Right atrium auricular region (tissue), 2 donors: ENCODE results near the gene FRRS1. TPM values are rescaled to one million over a fixed set of nuclear protein-coding genes. Genes with fewer than 3 reads are reported as not detected.

Experiments
- DNase-seq: peaks from one replicate; pipeline ENCODE4 v3.0.0-alpha.2; 2019; ENCODE audit warnings: low spot score
- H3K27ac ChIP-seq, 2 donors: fragments of 200-600 bp; sonication (generic); 1 replicate in 1 of 2; 2 replicates in 1 of 2; pipeline ENCODE4 v1.5.1; 2016 to 2019
- H3K27me3 ChIP-seq, 2 donors: fragments of 200-600 bp; sonication (generic); one replicate each; pipeline versions ENCODE4 v1.5.1 to v1.6.0; 2017 to 2019
- H3K36me3 ChIP-seq: fragments of 200-600 bp; sonication (generic); one replicate; pipeline ENCODE4 v1.5.1; 2016
- H3K4me1 ChIP-seq, 2 donors: fragments of 200-600 bp; sonication (generic); one replicate each; pipeline versions ENCODE4 v1.5.1 to v1.6.0; 2017 to 2019
- H3K4me3 ChIP-seq, 2 donors: fragments of 200-600 bp; sonication (generic); 1 replicate in 1 of 2; 2 replicates in 1 of 2; pipeline ENCODE4 v1.5.1; 2017 to 2019; ENCODE audit warnings: mild to moderate bottlenecking in 1 of 2, moderate library complexity in 1 of 2
- H3K9me3 ChIP-seq, 2 donors: fragments of 200-600 bp; sonication (generic); one replicate each; pipeline ENCODE4 v1.5.1; 2019
- total RNA-seq, 2 donors: library from RNA; depleted of rRNA; stranded (reverse); fragments of >200 nt; gene quantifications; one replicate each; pipeline ENCODE4 v1.1.0, GENCODE V29; 2016
- TF ChIP-seq, protein P1 (sequence below), 2 donors: fragments of 200-600 bp; sonication (generic); IDR thresholded peaks; one replicate each; pipeline ENCODE4 v1.5.1; 2019; ENCODE audit warnings: antibody characterized with exemption in 2 of 2

Gene FRRS1
- total RNA-seq, 2 donors from 2014 or later = 3.4 to 3.5 TPM

DNA sequence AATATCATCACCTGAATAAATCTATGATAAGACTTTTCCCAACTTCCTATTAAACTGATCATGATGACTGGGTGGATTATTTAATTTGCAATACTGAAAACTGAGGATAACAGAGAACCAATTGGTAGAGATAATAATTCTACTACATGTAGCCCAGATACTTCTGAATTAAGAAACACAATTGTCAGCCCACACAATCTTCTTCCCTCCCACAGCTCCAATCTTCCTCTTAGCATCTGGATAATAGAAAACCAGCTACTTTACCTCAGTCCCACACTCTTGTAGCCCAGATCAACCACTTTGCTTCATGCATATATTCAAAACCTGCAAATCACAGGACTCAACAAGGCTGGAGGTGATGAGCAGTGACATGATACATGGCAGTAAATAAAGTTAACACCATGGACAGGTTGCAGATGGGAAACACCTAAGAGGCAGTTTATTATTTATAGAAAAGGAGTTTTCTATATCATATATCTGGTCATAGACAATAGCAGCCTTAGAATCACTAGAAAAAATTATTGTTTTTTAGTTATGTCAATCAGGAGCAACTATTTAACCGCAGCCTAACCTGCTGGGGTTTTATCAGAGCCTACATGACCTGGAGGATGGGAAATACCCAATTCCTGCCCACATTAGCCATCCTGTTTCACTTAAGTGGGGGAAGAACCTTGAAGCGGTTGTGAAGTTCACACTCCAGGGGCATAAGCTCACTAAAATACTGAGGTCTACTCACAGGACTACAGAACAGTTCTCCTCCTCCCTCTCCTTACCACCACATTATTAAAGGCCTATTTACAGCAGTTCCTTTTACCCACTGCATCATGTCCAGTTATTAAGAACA is 16.7 kb downstream of the FRRS1 start:
- Histone ChIP-seq H3K27ac (no peak overlapping the region), H3K4me3 (no peak overlapping the region), H3K27me3 (no peaks in the 10 kb centered on the region), H3K9me3 (no peaks in the 10 kb centered on the region), H3K36me3 (no peaks in the 10 kb centered on the region), H3K4me1 (no peaks in the 10 kb centered on the region)
- TF ChIP-seq, protein P1, sequence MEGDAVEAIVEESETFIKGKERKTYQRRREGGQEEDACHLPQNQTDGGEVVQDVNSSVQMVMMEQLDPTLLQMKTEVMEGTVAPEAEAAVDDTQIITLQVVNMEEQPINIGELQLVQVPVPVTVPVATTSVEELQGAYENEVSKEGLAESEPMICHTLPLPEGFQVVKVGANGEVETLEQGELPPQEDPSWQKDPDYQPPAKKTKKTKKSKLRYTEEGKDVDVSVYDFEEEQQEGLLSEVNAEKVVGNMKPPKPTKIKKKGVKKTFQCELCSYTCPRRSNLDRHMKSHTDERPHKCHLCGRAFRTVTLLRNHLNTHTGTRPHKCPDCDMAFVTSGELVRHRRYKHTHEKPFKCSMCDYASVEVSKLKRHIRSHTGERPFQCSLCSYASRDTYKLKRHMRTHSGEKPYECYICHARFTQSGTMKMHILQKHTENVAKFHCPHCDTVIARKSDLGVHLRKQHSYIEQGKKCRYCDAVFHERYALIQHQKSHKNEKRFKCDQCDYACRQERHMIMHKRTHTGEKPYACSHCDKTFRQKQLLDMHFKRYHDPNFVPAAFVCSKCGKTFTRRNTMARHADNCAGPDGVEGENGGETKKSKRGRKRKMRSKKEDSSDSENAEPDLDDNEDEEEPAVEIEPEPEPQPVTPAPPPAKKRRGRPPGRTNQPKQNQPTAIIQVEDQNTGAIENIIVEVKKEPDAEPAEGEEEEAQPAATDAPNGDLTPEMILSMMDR (IDR thresholded peaks at IDR 0.05) = no peak
- DNase-seq = no peak

DNA sequence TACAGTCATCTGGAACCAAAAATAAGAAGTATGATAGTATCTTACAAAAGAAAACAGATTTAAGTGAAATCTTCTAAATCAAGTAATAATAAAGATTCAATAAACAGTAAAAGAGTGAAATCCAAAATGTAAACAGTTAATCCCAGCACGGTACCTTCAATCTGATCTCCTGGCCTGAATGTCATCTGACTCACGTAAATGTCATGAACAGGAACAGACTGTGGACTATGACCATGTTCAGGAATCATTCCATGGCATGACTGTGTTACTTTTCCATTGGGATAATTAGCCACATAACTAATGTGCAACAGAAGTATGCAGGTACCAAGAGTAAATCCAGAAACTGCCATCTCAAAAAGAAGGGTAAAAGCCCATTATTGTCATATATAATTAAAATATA is 18.0 kb downstream of the FRRS1 start:
- DNase-seq = no peak
- no peaks in the 10 kb centered on the region for H3K36me3 ChIP-seq
- H3K27ac ChIP-seq = no peak overlapping the region
- H3K27me3 ChIP-seq = no peaks in the 10 kb centered on the region
- TF ChIP-seq, protein P1 (IDR thresholded peaks at IDR 0.05) = no peak
- H3K4me1 ChIP-seq = no peaks in the 10 kb centered on the region
- H3K9me3 ChIP-seq = no peaks in the 10 kb centered on the region
- H3K4me3 ChIP-seq = no peak overlapping the region

DNA sequence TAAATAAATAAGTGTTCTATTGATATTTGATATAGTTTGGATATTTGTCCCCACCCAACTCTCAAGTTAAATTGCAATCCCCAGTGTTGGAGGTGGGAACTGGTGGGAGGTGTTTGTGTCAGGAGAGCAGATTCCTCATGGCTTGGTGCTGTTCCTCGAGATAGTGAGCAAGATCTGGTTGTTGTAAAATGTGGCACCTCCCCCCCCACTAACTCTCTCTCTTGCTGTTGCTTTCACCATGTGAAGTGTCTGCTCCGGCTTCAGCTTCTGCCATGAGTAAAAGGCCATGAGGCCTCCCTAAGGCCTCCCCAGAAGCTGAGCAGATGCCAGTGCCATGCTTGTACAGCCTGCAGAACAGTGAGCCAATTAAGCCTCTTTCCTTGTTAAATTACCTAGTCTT is 20.8 kb downstream of the FRRS1 start:
- Histone ChIP-seq H3K27me3 (no peaks in the 10 kb centered on the region), H3K4me1 (no peaks in the 10 kb centered on the region), H3K36me3 (peaks cover 13% of the 10 kb centered on the region), H3K4me3 (no peak overlapping the region), H3K9me3 (no peaks in the 10 kb centered on the region), H3K27ac (no peak overlapping the region)
- TF ChIP-seq, protein P1 (IDR thresholded peaks at IDR 0.05) = no peak
- no peak for DNase-seq

DNA sequence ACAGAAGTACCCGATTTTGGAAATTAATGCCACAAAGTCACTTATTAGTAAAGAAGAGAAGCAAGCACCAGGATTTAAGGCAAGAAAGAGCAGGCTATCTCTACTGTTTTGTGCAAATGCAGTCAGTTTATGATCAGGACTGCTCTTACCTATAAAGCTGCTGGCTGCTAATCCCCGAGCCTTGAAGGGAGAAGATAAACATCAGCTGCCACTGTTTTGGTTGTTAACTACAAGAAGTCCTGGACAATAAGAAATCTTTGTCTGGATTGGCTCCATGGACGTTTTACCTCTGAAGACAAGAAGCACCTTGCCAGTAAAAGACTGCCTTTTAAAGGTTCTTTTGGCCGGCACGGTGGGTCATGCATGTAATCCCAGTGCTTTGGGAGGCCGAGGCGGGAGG is 21.4 kb downstream of the FRRS1 start:
- H3K27ac ChIP-seq = no peak overlapping the region
- DNase-seq = no peak
- no peaks in the 10 kb centered on the region for H3K9me3 ChIP-seq
- peaks cover 13% of the 10 kb centered on the region for H3K36me3 ChIP-seq
- no peaks in the 10 kb centered on the region for H3K4me1 ChIP-seq
- H3K4me3 ChIP-seq = no peak overlapping the region
- no peaks in the 10 kb centered on the region for H3K27me3 ChIP-seq
- TF ChIP-seq, protein P1 (IDR thresholded peaks at IDR 0.05) = no peak

DNA sequence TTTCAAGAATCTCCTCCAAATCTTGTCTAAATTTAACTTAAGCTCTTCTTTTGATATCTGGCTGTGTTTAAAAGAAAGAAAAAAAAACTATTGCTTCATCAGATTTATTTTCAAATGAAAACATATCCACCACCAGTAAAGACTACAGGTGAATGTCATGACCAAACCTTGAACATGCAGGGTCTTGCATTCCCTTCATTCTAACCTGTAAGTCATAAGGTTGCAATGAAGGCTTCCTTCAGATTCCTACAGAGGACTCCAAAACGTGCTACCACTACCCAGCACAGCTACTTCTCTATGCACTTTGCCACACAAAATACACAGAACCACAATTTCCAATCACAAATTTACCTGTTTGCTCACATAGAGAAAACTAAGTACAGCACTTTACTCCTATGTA is 26.3 kb downstream of the FRRS1 start:
- H3K27me3 ChIP-seq = no peaks in the 10 kb centered on the region
- no peaks in the 10 kb centered on the region for H3K9me3 ChIP-seq
- H3K36me3 ChIP-seq = peaks cover 19% of the 10 kb centered on the region
- TF ChIP-seq, protein P1 (IDR thresholded peaks at IDR 0.05) = no peak
- H3K4me3 ChIP-seq = no peak overlapping the region
- no peak overlapping the region for H3K27ac ChIP-seq
- no peak for DNase-seq
- no peaks in the 10 kb centered on the region for H3K4me1 ChIP-seq
